ENCODE data around the gene TRPC1.

TRPC1 gene

GRCh38 chr3:142839831-142840230 lies 116.0 kb downstream of the TRPC1 start:
- ChIA-PET POLR2A (no interaction called here), CTCF (interaction anchor here (3.8 kb wide), 1 partner anchor 11 kb away, joined by 35 read pairs; no protein-coding TSS in a partner anchor)
- no peak for TF ChIP-seq CTCF (IDR thresholded peaks at IDR 0.05; ENCODE audit: control extremely low read depth, extremely low read depth, low read depth, missing control alignments)

GRCh38 chr3:142844339-142844977 lies 120.6 kb downstream of the TRPC1 start:
- POLR2A ChIA-PET, result no interaction called here

More at GRCh38 chr3:142839831-142840230, 116.0 kb downstream of the TRPC1 start:
- DNase-seq (ENCODE audit: extremely low spot score), result no peak

GRCh38 chr3:142846779-142847577 lies 123.1 kb downstream of the TRPC1 start:
- POLR2A ChIA-PET, result no interaction called here
- no peak for TF ChIP-seq CTCF (IDR thresholded peaks at IDR 0.05; ENCODE audit: control extremely low read depth, extremely low read depth, low read depth, missing control alignments)
- CTCF ChIA-PET, result interaction anchor here (0.9 to 2.2 kb wide), 4 partner anchors 17 to 56 kb away, joined by 3 to 12 read pairs (median 4); no protein-coding TSS in a partner anchor
- no peak for DNase-seq (ENCODE audit: extremely low spot score)

More at GRCh38 chr3:142844339-142844977, 120.6 kb downstream of the TRPC1 start:
- CTCF ChIA-PET, result interaction anchor here (0.7 to 1.2 kb wide), 4 partner anchors 8 to 128 kb away, joined by 3 to 8 read pairs (median 4); no protein-coding TSS in a partner anchor
- TF ChIP-seq CTCF (IDR thresholded peaks at IDR 0.05; ENCODE audit: control extremely low read depth, extremely low read depth, low read depth, missing control alignments), result peak; percentile 36
- DNase-seq (ENCODE audit: extremely low spot score), result peak; percentile 35

DNA sequence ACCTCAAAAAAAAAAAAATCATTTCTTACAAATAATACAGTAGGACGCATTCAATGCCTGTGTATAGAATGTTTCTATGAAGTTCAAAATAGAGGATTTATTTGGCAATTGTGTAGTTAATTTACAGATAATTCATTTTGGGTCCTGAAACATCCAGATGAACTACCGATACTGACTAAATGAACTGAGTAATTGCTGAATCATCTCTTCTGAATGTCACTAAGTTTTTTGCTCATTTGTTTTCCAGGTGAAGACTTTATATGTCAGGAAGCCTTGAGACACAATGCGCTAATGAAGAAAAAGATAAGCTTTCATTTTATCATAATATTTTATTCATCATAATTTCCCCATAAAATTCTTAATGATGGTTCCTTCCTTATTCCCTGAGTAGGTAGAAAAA lies 125.3 kb downstream of the TRPC1 start:
- DNase-seq (ENCODE audit: extremely low spot score), result no peak
- TF ChIP-seq CTCF (IDR thresholded peaks at IDR 0.05; ENCODE audit: control extremely low read depth, extremely low read depth, low read depth, missing control alignments), result no peak
- POLR2A ChIA-PET, result no interaction called here
- CTCF ChIA-PET, result interaction anchor here (1.2 to 2.5 kb wide), 2 partner anchors 20 to 32 kb away, joined by 3 to 11 read pairs; no protein-coding TSS in a partner anchor

DNA sequence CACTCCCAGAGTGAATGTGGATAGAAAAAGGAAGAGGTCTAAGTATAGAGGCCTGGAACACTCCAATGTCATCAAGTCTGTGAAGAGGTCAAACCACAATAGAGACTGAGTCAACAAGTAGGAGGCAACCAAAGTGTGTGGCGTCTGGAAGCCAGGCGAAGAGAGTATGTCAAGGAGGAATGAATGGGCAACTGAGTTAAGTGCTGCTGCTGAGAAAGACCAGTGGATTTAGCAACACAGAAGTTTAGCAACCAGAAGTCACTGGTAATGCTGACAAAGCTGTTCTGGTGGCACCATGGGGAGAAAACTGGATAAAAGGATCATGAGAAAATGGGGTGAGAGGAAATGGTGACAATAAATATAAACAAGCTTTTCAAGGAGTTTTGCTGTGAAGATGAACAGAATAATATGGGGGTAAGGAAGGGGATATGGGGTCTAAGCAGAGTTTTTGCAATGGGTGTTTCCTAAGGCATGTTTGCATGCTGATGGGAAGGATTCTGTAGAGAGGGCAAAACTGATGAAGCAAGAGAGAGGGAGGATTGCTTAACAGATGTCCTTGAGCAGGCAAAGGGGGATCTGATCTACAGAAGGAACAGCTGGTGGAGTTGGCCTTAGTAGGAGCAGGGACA lies 126.7 kb downstream of the TRPC1 start:
- no peak for TF ChIP-seq CTCF (IDR thresholded peaks at IDR 0.05; ENCODE audit: control extremely low read depth, extremely low read depth, low read depth, missing control alignments)
- CTCF ChIA-PET, result interaction anchor here (1.0 to 2.5 kb wide), 3 partner anchors 22 to 144 kb away, joined by 3 to 11 read pairs (median 3); no protein-coding TSS in a partner anchor

GRCh38 chr3:142852009-142852408 lies 128.2 kb downstream of the TRPC1 start:
- CTCF ChIA-PET, result no interaction called here
- POLR2A ChIA-PET, result no interaction called here
- no peak for DNase-seq (ENCODE audit: extremely low spot score)
- TF ChIP-seq CTCF (IDR thresholded peaks at IDR 0.05; ENCODE audit: control extremely low read depth, extremely low read depth, low read depth, missing control alignments), result no peak

More for the DNA sequence above, 126.7 kb downstream of the TRPC1 start:
- POLR2A ChIA-PET, result interaction anchor here (0.5 kb wide), 1 partner anchor 174 kb away, joined by 3 read pairs; no protein-coding TSS in a partner anchor
- no peak for DNase-seq (ENCODE audit: extremely low spot score)
